ENCODE measurements around the gene KCNF1. TPM values are rescaled to one million over a fixed set of nuclear protein-coding genes. Genes with fewer than 3 reads are reported as not detected.

The KCNF1 gene
- total RNA-seq, 2 donors from 2014 or later: not detected

- DNase-seq (no peak), ATAC-seq (no peak)
- Mint-ChIP-seq H3K27ac (no peak overlapping the region), H3K36me3 (ENCODE audit: low read depth) (peaks cover 2% of the 10 kb centered on the region), H3K27me3 (peaks cover 55% of the 10 kb centered on the region), H3K4me3 (no peak overlapping the region), H3K4me1 (peaks cover under 1% of the 10 kb centered on the region)
- H3K9me3 ChIP-seq (ENCODE audit: control insufficient read depth, low read length, poor library complexity, severe bottlenecking): no peaks in the 10 kb centered on the region
Observed at GRCh38 chr2:10934979-10935350, 23.2 kb downstream of the KCNF1 start.

- DNase-seq (no peak), ATAC-seq (no peak)
- Mint-ChIP-seq H3K36me3 (ENCODE audit: low read depth) (peaks cover 2% of the 10 kb centered on the region), H3K27me3 (peaks cover 50% of the 10 kb centered on the region), H3K4me1 (no peaks in the 10 kb centered on the region), H3K4me3 (no peak overlapping the region), H3K27ac (no peak overlapping the region)
- no peaks in the 10 kb centered on the region for H3K9me3 ChIP-seq (ENCODE audit: control insufficient read depth, low read length, poor library complexity, severe bottlenecking)
Observed at GRCh38 chr2:10935366-10935918, 23.7 kb downstream of the KCNF1 start.

DNA sequence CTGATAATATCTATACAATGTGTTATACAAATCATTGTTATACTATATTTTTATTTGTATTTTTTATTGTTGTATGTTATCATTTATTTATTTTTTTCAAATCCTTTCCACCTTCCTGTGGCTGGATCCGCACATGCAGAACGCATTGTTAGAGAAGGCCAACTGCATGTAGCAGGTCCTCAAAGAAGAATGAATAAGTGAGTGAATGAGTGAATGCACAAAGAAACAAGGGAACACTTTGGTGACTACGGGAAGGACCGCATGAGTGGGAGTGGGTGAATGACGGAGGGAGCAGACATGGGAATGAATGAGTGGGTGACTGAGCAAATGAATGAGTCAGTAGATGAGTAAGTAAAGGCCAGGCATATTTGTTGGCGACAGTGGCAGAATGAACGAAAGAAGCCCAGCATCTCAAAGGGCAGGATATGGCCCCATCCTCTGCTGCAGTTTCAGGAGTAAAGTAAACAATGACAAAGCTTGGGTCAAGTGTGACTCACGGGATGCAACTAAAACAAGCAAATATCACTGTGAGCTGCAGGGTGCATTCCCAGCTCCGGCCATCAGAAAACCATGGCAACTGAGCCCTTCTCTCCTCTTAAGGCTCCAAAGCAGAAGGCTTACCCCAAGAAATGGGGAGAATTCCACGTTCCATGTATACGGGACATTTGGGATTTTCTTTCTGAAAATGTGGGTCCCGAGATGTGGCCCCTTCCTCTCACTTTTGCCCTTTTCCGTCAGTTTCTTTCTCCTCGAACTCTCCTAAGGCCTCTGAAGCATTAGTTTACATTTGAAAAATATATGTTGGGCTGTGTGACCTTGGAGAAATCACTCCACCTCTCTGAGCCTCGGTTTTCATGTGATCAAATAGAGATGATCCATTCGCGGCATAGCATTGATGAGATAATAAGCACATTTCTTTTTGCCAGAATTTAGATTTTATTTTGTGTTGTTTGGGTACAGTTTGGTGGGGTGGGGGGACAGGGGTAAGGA lies 24.5 kb downstream of the KCNF1 start:
- no peak overlapping the region for H3K4me3 Mint-ChIP-seq
- ATAC-seq: no peak
- H3K27me3 Mint-ChIP-seq: peaks cover 43% of the 10 kb centered on the region
- H3K9me3 ChIP-seq (ENCODE audit: control insufficient read depth, low read length, poor library complexity, severe bottlenecking): no peaks in the 10 kb centered on the region
- H3K36me3 Mint-ChIP-seq (ENCODE audit: low read depth): peaks cover 2% of the 10 kb centered on the region
- DNase-seq: no peak
- no peak overlapping the region for H3K27ac Mint-ChIP-seq
- no peaks in the 10 kb centered on the region for H3K4me1 Mint-ChIP-seq

DNA sequence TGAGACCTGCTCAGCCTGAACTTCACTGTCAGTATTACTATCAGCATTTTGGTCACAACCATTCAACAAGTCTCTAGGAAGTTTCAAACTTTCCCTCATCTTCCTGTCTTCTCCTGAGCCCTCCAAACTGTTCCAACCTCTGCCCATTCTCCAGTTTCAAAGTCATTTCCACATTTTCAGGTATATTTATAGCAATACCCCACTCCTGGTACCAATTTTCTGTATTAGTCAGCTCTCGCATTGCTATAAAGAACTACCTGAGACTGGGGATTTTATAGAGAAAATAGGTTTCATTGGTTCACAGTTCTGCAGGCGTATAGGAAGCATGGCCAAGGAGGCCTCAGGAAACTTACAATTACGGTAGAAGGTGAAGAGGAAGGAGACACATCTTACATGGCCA lies 27.3 kb downstream of the KCNF1 start:
- DNase-seq (no peak), ATAC-seq (no peak)
- peaks cover 21% of the 10 kb centered on the region for H3K27me3 Mint-ChIP-seq

GRCh38 chr2:10940596-10940995 lies 28.9 kb downstream of the KCNF1 start:
- H3K36me3 Mint-ChIP-seq (ENCODE audit: low read depth): peaks cover 2% of the 10 kb centered on the region
- DNase-seq (no peak), ATAC-seq (no peak)
- peaks cover 14% of the 10 kb centered on the region for H3K27me3 Mint-ChIP-seq
- no peak overlapping the region for H3K27ac Mint-ChIP-seq
- no peak overlapping the region for H3K4me3 Mint-ChIP-seq
- no peaks in the 10 kb centered on the region for H3K4me1 Mint-ChIP-seq
- no peaks in the 10 kb centered on the region for H3K9me3 ChIP-seq (ENCODE audit: control insufficient read depth, low read length, poor library complexity, severe bottlenecking)

More for the DNA sequence above, 27.3 kb downstream of the KCNF1 start:
- no peak overlapping the region for H3K4me3 Mint-ChIP-seq
- H3K4me1 Mint-ChIP-seq: no peaks in the 10 kb centered on the region
- peaks cover 2% of the 10 kb centered on the region for H3K36me3 Mint-ChIP-seq (ENCODE audit: low read depth)
- no peak overlapping the region for H3K27ac Mint-ChIP-seq
- H3K9me3 ChIP-seq (ENCODE audit: control insufficient read depth, low read length, poor library complexity, severe bottlenecking): no peaks in the 10 kb centered on the region

- Mint-ChIP-seq H3K27ac (no peak overlapping the region), H3K27me3 (peaks cover 17% of the 10 kb centered on the region), H3K4me3 (no peak overlapping the region), H3K36me3 (ENCODE audit: low read depth) (peaks cover 2% of the 10 kb centered on the region), H3K4me1 (no peaks in the 10 kb centered on the region)
- ATAC-seq: no peak
- DNase-seq: no peak
- no peaks in the 10 kb centered on the region for H3K9me3 ChIP-seq (ENCODE audit: control insufficient read depth, low read length, poor library complexity, severe bottlenecking)
Observed at GRCh38 chr2:10941383-10941782, 29.6 kb downstream of the KCNF1 start.

DNA sequence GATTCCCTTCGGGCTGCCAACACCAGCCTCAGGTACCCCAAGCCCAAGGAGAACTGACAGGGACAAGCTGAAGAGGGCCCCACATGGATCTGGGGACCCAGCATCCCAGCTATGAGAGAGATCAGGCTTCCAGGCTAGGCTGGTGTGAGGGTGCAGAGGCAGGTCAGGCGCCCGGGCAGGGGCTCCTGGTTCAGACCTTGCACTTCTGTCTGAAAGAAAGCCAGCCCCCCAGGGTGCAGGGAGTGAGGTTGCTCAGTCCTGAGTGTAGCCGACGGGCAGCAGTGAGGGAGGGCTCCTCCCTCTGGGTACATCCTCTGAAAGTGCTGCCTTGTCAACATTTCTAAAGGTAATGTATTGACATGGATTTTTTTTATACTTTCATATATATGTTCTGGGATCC lies 33.1 kb downstream of the KCNF1 start:
- Mint-ChIP-seq H3K27me3 (peaks cover 40% of the 10 kb centered on the region), H3K27ac (no peak overlapping the region), H3K36me3 (ENCODE audit: low read depth) (no peaks in the 10 kb centered on the region), H3K4me1 (no peaks in the 10 kb centered on the region), H3K4me3 (no peak overlapping the region)
- ATAC-seq (no peak), DNase-seq (no peak)
- H3K9me3 ChIP-seq (ENCODE audit: control insufficient read depth, low read length, poor library complexity, severe bottlenecking): no peaks in the 10 kb centered on the region

DNA sequence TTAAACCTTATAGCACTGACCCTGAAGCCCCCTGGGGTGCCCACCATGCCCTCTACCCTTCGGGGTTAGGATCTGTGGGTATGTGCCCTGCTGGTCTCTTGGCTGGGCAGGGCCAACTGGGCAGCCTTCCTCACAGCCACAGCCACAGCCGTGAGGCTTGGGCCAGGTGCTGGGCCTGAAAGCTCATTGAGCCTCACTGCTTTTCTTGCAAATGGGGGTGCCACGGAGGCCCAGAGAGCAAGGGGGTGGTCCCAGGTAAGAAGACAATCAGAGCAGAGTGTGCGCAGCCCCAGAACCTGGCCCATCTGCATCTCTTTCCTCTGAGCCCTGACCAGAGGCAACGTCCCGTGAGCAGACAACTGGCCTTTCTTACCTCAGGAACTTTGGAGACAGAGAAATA lies 34.7 kb downstream of the KCNF1 start:
- no peak for DNase-seq
- Mint-ChIP-seq H3K36me3 (ENCODE audit: low read depth) (no peaks in the 10 kb centered on the region), H3K4me3 (no peak overlapping the region), H3K4me1 (no peaks in the 10 kb centered on the region), H3K27ac (no peak overlapping the region), H3K27me3 (peaks cover 40% of the 10 kb centered on the region)
- no peak for ATAC-seq
- no peaks in the 10 kb centered on the region for H3K9me3 ChIP-seq (ENCODE audit: control insufficient read depth, low read length, poor library complexity, severe bottlenecking)

DNA sequence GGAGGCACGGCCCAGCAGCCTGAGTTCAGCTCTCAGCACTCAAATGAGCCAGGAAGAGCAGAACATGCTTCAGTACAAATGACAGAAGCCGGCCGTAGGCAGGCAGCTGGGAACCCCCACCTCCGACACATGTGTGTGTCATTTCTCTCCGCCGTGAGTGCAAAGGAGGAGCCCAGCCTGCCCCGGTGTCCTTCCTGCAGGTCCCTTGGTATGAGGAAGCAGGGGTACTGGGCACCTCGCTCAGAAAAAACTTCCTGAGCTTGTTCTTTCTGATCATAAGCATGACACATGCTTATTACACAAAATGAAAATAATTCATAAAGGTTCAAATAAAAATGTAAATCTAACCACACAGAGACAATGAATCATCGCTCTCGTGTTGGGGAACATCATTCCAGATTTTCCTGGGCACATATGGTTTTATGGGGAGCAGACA lies 35.3 kb downstream of the KCNF1 start:
- peaks cover 40% of the 10 kb centered on the region for H3K27me3 Mint-ChIP-seq
- H3K4me3 Mint-ChIP-seq: no peak overlapping the region
- ATAC-seq: no peak
- no peak for DNase-seq
- no peaks in the 10 kb centered on the region for H3K36me3 Mint-ChIP-seq (ENCODE audit: low read depth)
- no peaks in the 10 kb centered on the region for H3K9me3 ChIP-seq (ENCODE audit: control insufficient read depth, low read length, poor library complexity, severe bottlenecking)
- no peak overlapping the region for H3K27ac Mint-ChIP-seq
- H3K4me1 Mint-ChIP-seq: no peaks in the 10 kb centered on the region

GRCh38 chr2:10947446-10948187 lies 35.9 kb downstream of the KCNF1 start:
- Mint-ChIP-seq H3K4me1 (no peaks in the 10 kb centered on the region), H3K36me3 (ENCODE audit: low read depth) (no peaks in the 10 kb centered on the region), H3K4me3 (no peak overlapping the region), H3K27ac (no peak overlapping the region), H3K27me3 (peaks cover 40% of the 10 kb centered on the region)
- no peaks in the 10 kb centered on the region for H3K9me3 ChIP-seq (ENCODE audit: control insufficient read depth, low read length, poor library complexity, severe bottlenecking)
- DNase-seq (no peak), ATAC-seq (no peak)

- ATAC-seq (no peak), DNase-seq (no peak)
- H3K4me1 Mint-ChIP-seq: no peaks in the 10 kb centered on the region
- no peak overlapping the region for H3K27ac Mint-ChIP-seq
- no peak overlapping the region for H3K4me3 Mint-ChIP-seq
- no peaks in the 10 kb centered on the region for H3K36me3 Mint-ChIP-seq (ENCODE audit: low read depth)
- no peaks in the 10 kb centered on the region for H3K9me3 ChIP-seq (ENCODE audit: control insufficient read depth, low read length, poor library complexity, severe bottlenecking)
- H3K27me3 Mint-ChIP-seq: peaks cover 37% of the 10 kb centered on the region
Observed at GRCh38 chr2:10948188-10948564, 36.4 kb downstream of the KCNF1 start.

- H3K36me3 Mint-ChIP-seq (ENCODE audit: low read depth): no peaks in the 10 kb centered on the region
- DNase-seq (no peak), ATAC-seq (no peak)
- no peaks in the 10 kb centered on the region for H3K4me1 Mint-ChIP-seq
- H3K27ac Mint-ChIP-seq: no peak overlapping the region
- no peak overlapping the region for H3K4me3 Mint-ChIP-seq
- no peaks in the 10 kb centered on the region for H3K9me3 ChIP-seq (ENCODE audit: control insufficient read depth, low read length, poor library complexity, severe bottlenecking)
- H3K27me3 Mint-ChIP-seq: peaks cover 34% of the 10 kb centered on the region
Observed at GRCh38 chr2:10948606-10949230, 37.0 kb downstream of the KCNF1 start.

GRCh38 chr2:10949835-10950234 lies 38.1 kb downstream of the KCNF1 start:
- peak overlapping the region; percentile 21 for H3K4me3 Mint-ChIP-seq
- H3K27ac Mint-ChIP-seq: no peak overlapping the region
- H3K27me3 Mint-ChIP-seq: peaks cover 34% of the 10 kb centered on the region
- no peak for DNase-seq
- no peaks in the 10 kb centered on the region for H3K4me1 Mint-ChIP-seq
- no peak for ATAC-seq
- H3K9me3 ChIP-seq (ENCODE audit: control insufficient read depth, low read length, poor library complexity, severe bottlenecking): no peaks in the 10 kb centered on the region
- no peaks in the 10 kb centered on the region for H3K36me3 Mint-ChIP-seq (ENCODE audit: low read depth)

Measured in T-helper 17 cell (primary cell).